ENCODE measurements around the gene APOBEC3B. TPM values are rescaled to one million over a fixed set of nuclear protein-coding genes. Genes with fewer than 3 reads are reported as not detected.

The APOBEC3B gene
- total and polyA plus RNA-seq, 9 of the 15 experiments (the other 6 are each of a cell fraction or from before 2014, with no cell fraction given): 5.9 to 166 (median 43.2) TPM

DNA sequence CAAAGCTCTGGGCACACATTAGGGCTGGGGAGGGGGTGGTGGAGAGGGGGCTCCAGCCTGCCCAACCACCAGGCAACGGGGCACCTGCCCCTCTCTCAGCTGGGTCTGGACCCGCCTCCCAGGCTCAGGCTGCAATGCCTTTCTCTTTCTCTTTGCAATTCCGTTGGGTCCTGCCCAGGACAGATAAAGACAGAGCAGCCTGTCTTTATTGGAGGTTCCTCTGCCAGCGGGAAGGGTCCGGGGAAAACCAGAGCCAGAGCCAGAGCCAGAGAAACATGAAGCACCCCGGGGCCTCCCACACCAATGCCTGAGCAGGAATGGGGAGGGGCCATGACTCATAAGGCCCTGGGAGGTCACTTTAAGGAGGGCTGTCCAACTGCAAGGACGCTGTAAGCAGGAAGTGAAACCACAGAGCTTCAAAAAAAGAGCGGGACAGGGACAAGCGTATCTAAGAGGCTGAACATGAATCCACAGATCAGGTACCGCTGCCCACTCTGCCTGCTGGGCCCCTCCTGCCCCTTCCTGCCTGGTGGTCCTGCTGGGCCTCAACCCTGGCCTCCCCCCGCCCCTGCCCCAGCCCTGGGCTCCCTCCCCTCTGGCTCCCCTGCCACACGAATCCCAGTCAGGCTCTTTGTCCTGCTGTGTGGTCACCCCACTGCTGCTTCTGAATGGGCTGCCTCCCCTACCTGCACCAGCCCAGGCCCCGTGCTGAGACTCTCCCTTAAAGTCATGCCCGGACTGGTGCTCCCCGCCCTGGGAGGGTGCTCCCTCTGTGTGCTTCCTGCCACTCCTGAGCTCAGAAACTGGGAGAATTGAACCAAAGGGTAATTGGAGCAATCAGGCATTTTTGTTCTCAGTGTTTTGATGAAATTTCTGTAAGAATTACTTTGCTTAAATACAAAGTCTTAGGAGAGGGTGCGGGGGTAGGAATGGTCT is at the start of gene APOBEC3B (continued):
- TF ChIP-seq ATF4 (CRISPR knock-in tag; IDR thresholded peaks at IDR 0.05) (no peak), HNRNPK (IDR thresholded peaks at IDR 0.05; ENCODE audit: low read depth, low read length, poor library complexity, severe bottlenecking) (no peak), ZSCAN29 (IDR thresholded peaks at IDR 0.05) (no peak), NUFIP1 (IDR thresholded peaks at IDR 0.05; ENCODE audit: partially characterized antibody) (no peak), ZKSCAN1 (IDR thresholded peaks at IDR 0.05; ENCODE audit: low read depth, low read length) (no peak), ZNF311 (CRISPR knock-in tag; IDR thresholded peaks at IDR 0.05) (no peak), RCOR1 (IDR thresholded peaks at IDR 0.05; ENCODE audit: borderline replicate concordance in 1 of 2, low read depth in 2 of 2, low read length in 2 of 2) (peak in 1 of 2 experiments; percentile 69; a peak in 2 of 4 replicates), ILF3 (IDR thresholded peaks at IDR 0.05; ENCODE audit: borderline replicate concordance) (no peak), FOXA3 (CRISPR knock-in tag; conservative IDR thresholded peaks at IDR 0.05 in 1 of 2, IDR thresholded peaks at IDR 0.05 in 1 of 2) (no peak), BRD4 (IDR thresholded peaks at IDR 0.05) (no peak), HMGXB4 (CRISPR knock-in tag; IDR thresholded peaks at IDR 0.05) (no peak), THRB (CRISPR knock-in tag; conservative IDR thresholded peaks at IDR 0.05) (no peak), PKNOX1 (IDR thresholded peaks at IDR 0.05) (no peak), EP300 (IDR thresholded peaks at IDR 0.05; ENCODE audit: low read length) (peak; percentile 36), PPARD (CRISPR knock-in tag; IDR thresholded peaks at IDR 0.05) (no peak), FOXJ2 (tag; IDR thresholded peaks at IDR 0.05) (no peak), NFATC3 (IDR thresholded peaks at IDR 0.05) (no peak), TBP (optimal IDR thresholded peaks at IDR 0.05; ENCODE audit: low read depth, low read length) (peak; percentile 47)
- TF ChIP-seq, protein P1, sequence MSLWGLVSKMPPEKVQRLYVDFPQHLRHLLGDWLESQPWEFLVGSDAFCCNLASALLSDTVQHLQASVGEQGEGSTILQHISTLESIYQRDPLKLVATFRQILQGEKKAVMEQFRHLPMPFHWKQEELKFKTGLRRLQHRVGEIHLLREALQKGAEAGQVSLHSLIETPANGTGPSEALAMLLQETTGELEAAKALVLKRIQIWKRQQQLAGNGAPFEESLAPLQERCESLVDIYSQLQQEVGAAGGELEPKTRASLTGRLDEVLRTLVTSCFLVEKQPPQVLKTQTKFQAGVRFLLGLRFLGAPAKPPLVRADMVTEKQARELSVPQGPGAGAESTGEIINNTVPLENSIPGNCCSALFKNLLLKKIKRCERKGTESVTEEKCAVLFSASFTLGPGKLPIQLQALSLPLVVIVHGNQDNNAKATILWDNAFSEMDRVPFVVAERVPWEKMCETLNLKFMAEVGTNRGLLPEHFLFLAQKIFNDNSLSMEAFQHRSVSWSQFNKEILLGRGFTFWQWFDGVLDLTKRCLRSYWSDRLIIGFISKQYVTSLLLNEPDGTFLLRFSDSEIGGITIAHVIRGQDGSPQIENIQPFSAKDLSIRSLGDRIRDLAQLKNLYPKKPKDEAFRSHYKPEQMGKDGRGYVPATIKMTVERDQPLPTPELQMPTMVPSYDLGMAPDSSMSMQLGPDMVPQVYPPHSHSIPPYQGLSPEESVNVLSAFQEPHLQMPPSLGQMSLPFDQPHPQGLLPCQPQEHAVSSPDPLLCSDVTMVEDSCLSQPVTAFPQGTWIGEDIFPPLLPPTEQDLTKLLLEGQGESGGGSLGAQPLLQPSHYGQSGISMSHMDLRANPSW (CRISPR knock-in tag; IDR thresholded peaks at IDR 0.05): no peak

Measured in K562 (cell line).